Measurements from ENCODE around the gene PDE4D.

The PDE4D gene

GRCh38 chr5:59840200-59840601 lies 53.3 kb downstream of the PDE4D start:
- Histone ChIP-seq H3K79me2 (ENCODE audit: control insufficient read depth, insufficient read depth, low read length, unreplicated experiment) (no peaks in the 10 kb centered on the region), H2AFZ (ENCODE audit: low read length, unreplicated experiment) (no peak overlapping the region), H3K4me3 (ENCODE audit: low read depth, low read length) (no peak overlapping the region), H3K36me3 (ENCODE audit: insufficient read depth, low read length) (no peaks in the 10 kb centered on the region), H3K27ac (ENCODE audit: low read depth, low read length) (no peak overlapping the region), H3K4me1 (ENCODE audit: control insufficient read depth, insufficient read depth, low read length, unreplicated experiment) (no peaks in the 10 kb centered on the region), H3K27me3 (ENCODE audit: insufficient read depth, low read length) (peaks cover 5% of the 10 kb centered on the region; the same call in 1 of the 2 replicates)

- Histone ChIP-seq H3K27ac (ENCODE audit: low read depth, low read length) (no peak overlapping the region), H3K27me3 (ENCODE audit: insufficient read depth, low read length) (no peaks in the 10 kb centered on the region; the same call in 1 of the 2 replicates), H3K4me1 (ENCODE audit: control insufficient read depth, insufficient read depth, low read length, unreplicated experiment) (no peaks in the 10 kb centered on the region), H2AFZ (ENCODE audit: low read length, unreplicated experiment) (no peak overlapping the region), H3K4me3 (ENCODE audit: low read depth, low read length) (no peak overlapping the region), H3K36me3 (ENCODE audit: insufficient read depth, low read length) (no peaks in the 10 kb centered on the region), H3K79me2 (ENCODE audit: control insufficient read depth, insufficient read depth, low read length, unreplicated experiment) (no peaks in the 10 kb centered on the region)
Observed at GRCh38 chr5:59838989-59839388, 54.5 kb downstream of the PDE4D start.

DNA sequence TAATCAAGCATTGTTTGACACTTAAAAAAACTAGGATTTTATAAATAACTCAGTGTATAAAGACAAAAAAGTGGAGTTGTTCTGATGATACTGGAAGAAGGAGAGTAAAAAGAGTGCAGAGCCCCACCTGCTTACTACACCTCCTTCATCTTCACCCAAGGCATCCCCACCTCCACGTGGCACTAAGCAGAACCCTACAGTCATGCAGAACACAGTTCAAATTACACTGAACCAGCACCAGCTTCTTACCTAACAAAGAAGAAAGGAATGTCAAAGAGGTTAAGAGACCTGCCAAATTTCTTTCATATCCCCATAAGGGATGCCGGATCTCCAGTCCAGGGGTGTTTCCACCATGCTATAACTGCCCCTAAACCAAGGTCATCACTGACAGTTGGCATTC lies 55.5 kb downstream of the PDE4D start:
- Histone ChIP-seq H3K36me3 (ENCODE audit: insufficient read depth, low read length) (no peaks in the 10 kb centered on the region), H2AFZ (ENCODE audit: low read length, unreplicated experiment) (no peak overlapping the region), H3K27me3 (ENCODE audit: insufficient read depth, low read length) (peaks cover 6% of the 10 kb centered on the region; the same call in 1 of the 2 replicates), H3K4me1 (ENCODE audit: control insufficient read depth, insufficient read depth, low read length, unreplicated experiment) (no peaks in the 10 kb centered on the region), H3K79me2 (ENCODE audit: control insufficient read depth, insufficient read depth, low read length, unreplicated experiment) (no peaks in the 10 kb centered on the region), H3K4me3 (ENCODE audit: low read depth, low read length) (no peak overlapping the region), H3K27ac (ENCODE audit: low read depth, low read length) (no peak overlapping the region)

DNA sequence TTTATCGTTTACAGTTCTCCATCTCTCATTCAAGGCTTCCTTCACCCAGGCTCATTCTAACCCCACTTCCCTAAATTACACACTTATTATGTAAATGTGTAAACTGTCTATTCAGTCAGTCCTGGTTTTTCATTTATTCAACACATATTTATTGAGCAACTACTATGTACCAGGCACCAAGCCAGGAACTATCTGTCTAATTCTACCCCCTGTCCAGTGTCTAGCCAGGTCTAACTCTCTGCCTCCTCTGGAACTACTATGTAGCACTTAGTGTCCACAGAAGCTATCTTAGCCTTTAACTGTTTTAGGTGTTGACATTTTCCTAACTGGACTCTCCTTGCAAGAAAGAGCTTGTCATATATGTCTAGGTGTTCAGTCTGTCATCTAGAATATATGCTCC lies 56.5 kb downstream of the PDE4D start:
- no peaks in the 10 kb centered on the region for H3K79me2 ChIP-seq (ENCODE audit: control insufficient read depth, insufficient read depth, low read length, unreplicated experiment)
- H3K4me1 ChIP-seq (ENCODE audit: control insufficient read depth, insufficient read depth, low read length, unreplicated experiment), result no peaks in the 10 kb centered on the region

GRCh38 chr5:59835800-59836199 lies 57.7 kb downstream of the PDE4D start:
- Histone ChIP-seq H3K27ac (ENCODE audit: low read depth, low read length) (no peak overlapping the region), H3K4me3 (ENCODE audit: low read depth, low read length) (no peak overlapping the region), H3K79me2 (ENCODE audit: control insufficient read depth, insufficient read depth, low read length, unreplicated experiment) (no peaks in the 10 kb centered on the region), H3K27me3 (ENCODE audit: insufficient read depth, low read length) (peaks cover 17% of the 10 kb centered on the region), H3K36me3 (ENCODE audit: insufficient read depth, low read length) (no peaks in the 10 kb centered on the region), H2AFZ (ENCODE audit: low read length, unreplicated experiment) (no peak overlapping the region), H3K4me1 (ENCODE audit: control insufficient read depth, insufficient read depth, low read length, unreplicated experiment) (no peaks in the 10 kb centered on the region)

More for the DNA sequence above, 56.5 kb downstream of the PDE4D start:
- H3K27ac ChIP-seq (ENCODE audit: low read depth, low read length), result no peak overlapping the region
- no peak overlapping the region for H3K4me3 ChIP-seq (ENCODE audit: low read depth, low read length)
- no peaks in the 10 kb centered on the region for H3K36me3 ChIP-seq (ENCODE audit: insufficient read depth, low read length)
- no peak overlapping the region for H2AFZ ChIP-seq (ENCODE audit: low read length, unreplicated experiment)
- H3K27me3 ChIP-seq (ENCODE audit: insufficient read depth, low read length), result peaks cover 12% of the 10 kb centered on the region

GRCh38 chr5:59833448-59833847 lies 60.1 kb downstream of the PDE4D start:
- no peak overlapping the region for H3K27ac ChIP-seq (ENCODE audit: low read depth, low read length)
- H3K79me2 ChIP-seq (ENCODE audit: control insufficient read depth, insufficient read depth, low read length, unreplicated experiment), result no peaks in the 10 kb centered on the region
- no peak overlapping the region for H3K4me3 ChIP-seq (ENCODE audit: low read depth, low read length)
- peaks cover 22% of the 10 kb centered on the region for H3K27me3 ChIP-seq (ENCODE audit: insufficient read depth, low read length)
- no peaks in the 10 kb centered on the region for H3K36me3 ChIP-seq (ENCODE audit: insufficient read depth, low read length)
- no peak overlapping the region for H2AFZ ChIP-seq (ENCODE audit: low read length, unreplicated experiment)
- no peaks in the 10 kb centered on the region for H3K4me1 ChIP-seq (ENCODE audit: control insufficient read depth, insufficient read depth, low read length, unreplicated experiment)

- Histone ChIP-seq H3K27ac (ENCODE audit: low read depth, low read length) (no peak overlapping the region), H3K79me2 (ENCODE audit: control insufficient read depth, insufficient read depth, low read length, unreplicated experiment) (no peaks in the 10 kb centered on the region), H3K27me3 (ENCODE audit: insufficient read depth, low read length) (peaks cover 25% of the 10 kb centered on the region), H3K36me3 (ENCODE audit: insufficient read depth, low read length) (no peaks in the 10 kb centered on the region), H3K4me3 (ENCODE audit: low read depth, low read length) (no peak overlapping the region), H2AFZ (ENCODE audit: low read length, unreplicated experiment) (no peak overlapping the region), H3K4me1 (ENCODE audit: control insufficient read depth, insufficient read depth, low read length, unreplicated experiment) (no peaks in the 10 kb centered on the region)
Observed at GRCh38 chr5:59832577-59833301, 60.8 kb downstream of the PDE4D start.

- H3K4me3 ChIP-seq (ENCODE audit: low read depth, low read length), result no peak overlapping the region
Observed at GRCh38 chr5:59831326-59832010, 62.1 kb downstream of the PDE4D start.

GRCh38 chr5:59830536-59831200 lies 62.9 kb downstream of the PDE4D start:
- Histone ChIP-seq H3K27ac (ENCODE audit: low read depth, low read length) (no peak overlapping the region), H3K27me3 (ENCODE audit: insufficient read depth, low read length) (peaks cover 32% of the 10 kb centered on the region), H3K79me2 (ENCODE audit: control insufficient read depth, insufficient read depth, low read length, unreplicated experiment) (no peaks in the 10 kb centered on the region), H3K36me3 (ENCODE audit: insufficient read depth, low read length) (no peaks in the 10 kb centered on the region), H3K4me3 (ENCODE audit: low read depth, low read length) (no peak overlapping the region), H3K4me1 (ENCODE audit: control insufficient read depth, insufficient read depth, low read length, unreplicated experiment) (no peaks in the 10 kb centered on the region), H2AFZ (ENCODE audit: low read length, unreplicated experiment) (no peak overlapping the region)

More at GRCh38 chr5:59831326-59832010, 62.1 kb downstream of the PDE4D start:
- H2AFZ ChIP-seq (ENCODE audit: low read length, unreplicated experiment), result no peak overlapping the region
- H3K27ac ChIP-seq (ENCODE audit: low read depth, low read length), result no peak overlapping the region
- H3K79me2 ChIP-seq (ENCODE audit: control insufficient read depth, insufficient read depth, low read length, unreplicated experiment), result no peaks in the 10 kb centered on the region
- no peaks in the 10 kb centered on the region for H3K4me1 ChIP-seq (ENCODE audit: control insufficient read depth, insufficient read depth, low read length, unreplicated experiment)
- peaks cover 30% of the 10 kb centered on the region for H3K27me3 ChIP-seq (ENCODE audit: insufficient read depth, low read length)
- H3K36me3 ChIP-seq (ENCODE audit: insufficient read depth, low read length), result no peaks in the 10 kb centered on the region

DNA sequence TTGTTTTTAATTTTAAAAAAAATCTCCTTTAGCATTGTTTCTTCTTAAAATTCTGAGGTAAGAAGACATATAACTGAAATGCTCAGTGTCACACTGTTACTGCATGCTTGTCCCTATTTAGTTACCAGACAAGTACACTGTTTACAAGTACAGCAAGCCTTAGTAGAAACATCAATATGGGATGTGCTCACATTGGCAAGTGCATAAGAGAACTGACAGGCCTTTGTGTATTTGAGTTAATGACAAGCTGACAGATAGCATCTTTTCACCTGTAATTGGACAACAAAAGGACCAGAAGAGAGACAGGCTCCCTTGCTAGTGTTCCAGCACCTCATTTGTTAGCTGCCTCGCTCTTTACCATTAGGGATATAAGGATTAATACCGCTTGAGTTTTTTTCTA lies 63.6 kb downstream of the PDE4D start:
- H3K4me1 ChIP-seq (ENCODE audit: control insufficient read depth, insufficient read depth, low read length, unreplicated experiment), result no peaks in the 10 kb centered on the region
- peaks cover 37% of the 10 kb centered on the region for H3K27me3 ChIP-seq (ENCODE audit: insufficient read depth, low read length)
- no peak overlapping the region for H2AFZ ChIP-seq (ENCODE audit: low read length, unreplicated experiment)
- H3K27ac ChIP-seq (ENCODE audit: low read depth, low read length), result no peak overlapping the region
- no peaks in the 10 kb centered on the region for H3K36me3 ChIP-seq (ENCODE audit: insufficient read depth, low read length)
- H3K4me3 ChIP-seq (ENCODE audit: low read depth, low read length), result no peak overlapping the region
- no peaks in the 10 kb centered on the region for H3K79me2 ChIP-seq (ENCODE audit: control insufficient read depth, insufficient read depth, low read length, unreplicated experiment)
